ENCODE results near the gene ZNF563. TPM values are rescaled to one million over a fixed set of nuclear protein-coding genes. Genes with fewer than 3 reads are reported as not detected.

The ZNF563 gene
- total and polyA plus RNA-seq, 2 donors (not counting 1 experiment from before 2014, with no cell fraction given): 1.5 to 7.3 TPM

DNA sequence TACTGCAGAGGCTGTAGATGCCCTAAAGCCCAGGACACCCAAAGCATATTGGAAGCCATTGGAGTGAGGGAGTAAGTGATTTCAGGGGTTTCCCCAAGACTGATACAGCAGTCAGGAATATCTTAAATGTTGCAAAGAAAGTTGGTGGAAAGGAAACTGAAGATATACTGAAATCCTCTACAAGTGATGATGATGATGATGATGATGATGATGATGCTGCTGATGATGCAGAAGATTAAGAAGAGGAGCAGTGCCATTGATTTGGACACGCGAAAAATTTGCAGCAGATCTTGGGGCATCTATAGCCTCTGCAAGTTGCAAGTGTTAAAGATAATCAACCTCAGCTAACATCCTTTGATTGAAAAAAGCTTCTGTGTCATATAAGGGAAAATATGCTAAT, 62.6 kb downstream of the ZNF563 start:
- H3K27me3 Mint-ChIP-seq: no peaks in the 10 kb centered on the region
- Histone ChIP-seq H3K4me3 (ENCODE audit: control extremely low read depth in 1 of 5, extremely low read depth in 1 of 5, insufficient read depth in 1 of 5, low read depth in 2 of 5, low read length in 4 of 5) (no peak overlapping the region), H3K79me2 (ENCODE audit: control insufficient read depth, insufficient read depth, low read length) (peaks cover 8% of the 10 kb centered on the region), H3K27ac (ENCODE audit: low read length in 2 of 2) (no peak overlapping the region), H3K9me3 (ENCODE audit: control extremely low read depth in 1 of 3, control insufficient read depth in 2 of 3, insufficient read depth in 1 of 3, low read length in 2 of 3) (peaks cover 26 to 54% (median 49%) of the 10 kb centered on the region in 3 donors), H3K36me3 (replicated peaks in 1 of 2; ENCODE audit: control extremely low read depth in 1 of 2, control insufficient read depth in 1 of 2, extremely low read depth in 1 of 2, insufficient read depth in 2 of 2, low read length in 1 of 2) (peaks cover 16 to 42% of the 10 kb centered on the region in 2 experiments), H4K20me1 (ENCODE audit: control insufficient read depth, insufficient read depth, low read length, poor library complexity, severe bottlenecking) (no peaks in the 10 kb centered on the region), H3K9ac (ENCODE audit: low read length) (no peak overlapping the region), H3K27me3 (replicated peaks in 1 of 4; ENCODE audit: control extremely low read depth in 1 of 4, control insufficient read depth in 3 of 4, insufficient read depth in 4 of 4, low read length in 3 of 4) (no peaks in the 10 kb centered on the region), H2AFZ (ENCODE audit: insufficient read depth, low read depth, low read length, poor library complexity, severe bottlenecking) (no peak overlapping the region), H3K4me1 (ENCODE audit: control insufficient read depth in 2 of 2, insufficient read depth in 2 of 2, low read length in 2 of 2) (no peaks in the 10 kb centered on the region), H3K4me2 (replicated peaks; ENCODE audit: low read depth, low read length, poor library complexity, severe bottlenecking) (no peak overlapping the region)
- WGBS (ENCODE audit: insufficient coverage): 100% methylated on average over 2 of the region's 2 CpGs
- DNase-seq (no peak), ATAC-seq (ENCODE audit: low read depth) (no peak)
- H3K9me3 Mint-ChIP-seq (ENCODE audit: insufficient read depth): peaks cover 30% of the 10 kb centered on the region
- H3K4me3 Mint-ChIP-seq: no peak overlapping the region
- ChIA-PET POLR2A (no interaction called here), CTCF (no interaction called here)
- no peak overlapping the region for H3K27ac Mint-ChIP-seq
- H3K4me1 Mint-ChIP-seq: no peaks in the 10 kb centered on the region
- intact Hi-C loops (cut with micrococcal nuclease): no loop called here
- TF ChIP-seq, protein P1, sequence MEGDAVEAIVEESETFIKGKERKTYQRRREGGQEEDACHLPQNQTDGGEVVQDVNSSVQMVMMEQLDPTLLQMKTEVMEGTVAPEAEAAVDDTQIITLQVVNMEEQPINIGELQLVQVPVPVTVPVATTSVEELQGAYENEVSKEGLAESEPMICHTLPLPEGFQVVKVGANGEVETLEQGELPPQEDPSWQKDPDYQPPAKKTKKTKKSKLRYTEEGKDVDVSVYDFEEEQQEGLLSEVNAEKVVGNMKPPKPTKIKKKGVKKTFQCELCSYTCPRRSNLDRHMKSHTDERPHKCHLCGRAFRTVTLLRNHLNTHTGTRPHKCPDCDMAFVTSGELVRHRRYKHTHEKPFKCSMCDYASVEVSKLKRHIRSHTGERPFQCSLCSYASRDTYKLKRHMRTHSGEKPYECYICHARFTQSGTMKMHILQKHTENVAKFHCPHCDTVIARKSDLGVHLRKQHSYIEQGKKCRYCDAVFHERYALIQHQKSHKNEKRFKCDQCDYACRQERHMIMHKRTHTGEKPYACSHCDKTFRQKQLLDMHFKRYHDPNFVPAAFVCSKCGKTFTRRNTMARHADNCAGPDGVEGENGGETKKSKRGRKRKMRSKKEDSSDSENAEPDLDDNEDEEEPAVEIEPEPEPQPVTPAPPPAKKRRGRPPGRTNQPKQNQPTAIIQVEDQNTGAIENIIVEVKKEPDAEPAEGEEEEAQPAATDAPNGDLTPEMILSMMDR (IDR thresholded peaks at IDR 0.05): no peak
- no peak for TF ChIP-seq EZH2 (IDR thresholded peaks at IDR 0.05; ENCODE audit: borderline replicate concordance, insufficient read depth, low read depth, low read length, poor library complexity, severe bottlenecking)

Small RNA genes within 50 kb of the gene (small RNA-seq; reads per million reads assigned to genes)
- gene RPS29P23 (ENCODE audit: insufficient read length, low read depth, low replicate concordance): not detected

Other genes with a start within 250 kb of the ZNF563 start
- gene ZNF20, start 193.3 kb downstream of the ZNF563 start, total RNA-seq: 5.4 and 10.6 TPM in 2 replicates
- gene ZNF20, start 193.3 kb downstream of the ZNF563 start, polyA plus RNA-seq: 0.89 and 1.6 TPM in 2 replicates
- 6.6 and 9.8 TPM in 2 replicates for gene ZNF625, start 176.9 kb downstream of the ZNF563 start, total RNA-seq
- 0.60 and 0.69 TPM in 2 replicates for gene ZNF625, start 176.9 kb downstream of the ZNF563 start, polyA plus RNA-seq
- gene ZNF136, start 170.5 kb downstream of the ZNF563 start, total RNA-seq: 30.8 and 33.5 TPM in 2 replicates
- gene ZNF136, start 170.5 kb downstream of the ZNF563 start, polyA plus RNA-seq: 7.5 and 23.0 TPM in 2 replicates
- 27.8 and 28.0 TPM in 2 replicates for gene ZNF44, start 38.8 kb downstream of the ZNF563 start, total RNA-seq
- gene ZNF44, start 38.8 kb downstream of the ZNF563 start, polyA plus RNA-seq: 11.3 and 14.4 TPM in 2 replicates
- 6.9 and 8.4 TPM in 2 replicates for gene ZNF442, start 32.0 kb upstream of the ZNF563 start, total RNA-seq
- gene ZNF442, start 32.0 kb upstream of the ZNF563 start, polyA plus RNA-seq: 0.58 and 0.69 TPM in 2 replicates
- 10.5 and 11.1 TPM in 2 replicates for gene ZNF799, start 67.6 kb upstream of the ZNF563 start, total RNA-seq
- gene ZNF799, start 67.6 kb upstream of the ZNF563 start, polyA plus RNA-seq: 3.0 and 3.7 TPM in 2 replicates
- 5.5 and 6.2 TPM in 2 replicates for gene ZNF443, start 107.4 kb upstream of the ZNF563 start, total RNA-seq
- 1.2 and 1.4 TPM in 2 replicates for gene ZNF443, start 107.4 kb upstream of the ZNF563 start, polyA plus RNA-seq
- 8.4 and 9.3 TPM in 2 replicates for gene ZNF709, start 151.2 kb upstream of the ZNF563 start, total RNA-seq
- gene ZNF709, start 151.2 kb upstream of the ZNF563 start, polyA plus RNA-seq: 1.7 and 2.9 TPM in 2 replicates
- gene ZNF564, start 217.8 kb upstream of the ZNF563 start, total RNA-seq: 31.8 and 35.8 TPM in 2 replicates
- 2.8 and 3.2 TPM in 2 replicates for gene ZNF564, start 217.8 kb upstream of the ZNF563 start, polyA plus RNA-seq

Data from B cell (primary cell).